ENCODE results near the gene AVPI1. TPM values are rescaled to one million over a fixed set of nuclear protein-coding genes. Genes with fewer than 3 reads are reported as not detected.

The AVPI1 gene
- total and polyA plus RNA-seq, 2 donors (not counting 3 experiments of a cell fraction or from before 2014, with no cell fraction given), result 2.4 to 3.7 TPM

DNA sequence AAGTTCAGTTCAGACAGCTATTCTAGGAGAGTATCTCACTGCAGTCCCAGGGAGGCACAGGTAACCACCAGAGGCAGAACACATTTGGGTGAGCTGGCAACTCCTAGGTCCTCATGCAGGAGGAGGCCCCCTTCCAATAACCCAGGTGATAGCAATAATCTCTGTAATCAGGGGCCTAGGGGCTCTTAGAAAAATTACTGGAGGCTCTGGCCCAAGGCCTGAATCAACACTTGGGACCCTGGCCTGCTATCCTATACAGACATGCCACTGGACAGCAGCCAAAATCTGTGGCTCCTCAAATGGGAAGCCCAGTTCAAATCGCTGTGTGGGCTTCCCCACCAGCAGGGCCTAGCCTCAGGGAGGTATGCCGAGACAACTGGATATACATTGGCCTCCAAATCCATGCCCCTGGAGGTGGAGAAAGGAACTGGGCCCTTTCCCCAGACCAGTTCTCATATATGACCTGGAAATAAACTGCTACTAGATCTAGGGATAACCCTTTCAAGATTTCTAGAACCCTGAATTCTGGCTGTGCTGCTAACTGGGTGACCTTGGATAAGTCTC, 1.6 kb downstream of the AVPI1 start:
- Histone ChIP-seq H3K27me3 (ENCODE audit: control insufficient read depth in 2 of 2, insufficient read depth in 2 of 2, low read length in 2 of 2) (no peaks in the 10 kb centered on the region), H3K36me3 (ENCODE audit: control insufficient read depth in 2 of 2, extremely low read depth in 1 of 2, insufficient read depth in 2 of 2, low read length in 2 of 2) (no peaks in the 10 kb centered on the region), H3K9me3 (replicated peaks; ENCODE audit: control insufficient read depth, insufficient read depth, low read length) (no peaks in the 10 kb centered on the region), H2AFZ (ENCODE audit: low read depth, low read length) (no peak overlapping the region), H4K20me1 (replicated peaks; ENCODE audit: control insufficient read depth, extremely low read depth, insufficient read depth, low read length) (no peaks in the 10 kb centered on the region), H3K9ac (replicated peaks; ENCODE audit: extremely low read depth, insufficient read depth, low read length) (no peak overlapping the region), H3K4me1 (ENCODE audit: control insufficient read depth, extremely low read depth, insufficient read depth, low read length) (peaks cover 16% of the 10 kb centered on the region), H3K4me2 (ENCODE audit: insufficient read depth, low read length) (no peak overlapping the region), H3K9me1 (replicated peaks; ENCODE audit: control insufficient read depth, extremely low read depth, insufficient read depth, low read length) (no peaks in the 10 kb centered on the region), H3K79me2 (ENCODE audit: control insufficient read depth, insufficient read depth, low read length) (no peaks in the 10 kb centered on the region), H3K4me3 (replicated peaks in 1 of 3; ENCODE audit: insufficient read depth in 1 of 3, low read depth in 1 of 3, low read length in 3 of 3) (no peak overlapping the region), H3K27ac (ENCODE audit: insufficient read depth, low read depth, low read length) (no peak overlapping the region)
- POLR2A ChIA-PET, result interaction anchor here (1.0 kb wide), 1 partner anchor 23 kb away, joined by 3 read pairs; no protein-coding TSS in a partner anchor
- DNase-seq (ENCODE audit: low read depth, low spot score), result peak; percentile 32
- dilution Hi-C loops (cut with MboI; ENCODE audit: extremely low pct_ligation_motif_present, low sequenced_read_pairs) (no loop called here), intact Hi-C loops (cut with micrococcal nuclease) (no loop called here)
- BruUV-seq (replicated peaks), result no TSS peak
- TF ChIP-seq, protein P1, sequence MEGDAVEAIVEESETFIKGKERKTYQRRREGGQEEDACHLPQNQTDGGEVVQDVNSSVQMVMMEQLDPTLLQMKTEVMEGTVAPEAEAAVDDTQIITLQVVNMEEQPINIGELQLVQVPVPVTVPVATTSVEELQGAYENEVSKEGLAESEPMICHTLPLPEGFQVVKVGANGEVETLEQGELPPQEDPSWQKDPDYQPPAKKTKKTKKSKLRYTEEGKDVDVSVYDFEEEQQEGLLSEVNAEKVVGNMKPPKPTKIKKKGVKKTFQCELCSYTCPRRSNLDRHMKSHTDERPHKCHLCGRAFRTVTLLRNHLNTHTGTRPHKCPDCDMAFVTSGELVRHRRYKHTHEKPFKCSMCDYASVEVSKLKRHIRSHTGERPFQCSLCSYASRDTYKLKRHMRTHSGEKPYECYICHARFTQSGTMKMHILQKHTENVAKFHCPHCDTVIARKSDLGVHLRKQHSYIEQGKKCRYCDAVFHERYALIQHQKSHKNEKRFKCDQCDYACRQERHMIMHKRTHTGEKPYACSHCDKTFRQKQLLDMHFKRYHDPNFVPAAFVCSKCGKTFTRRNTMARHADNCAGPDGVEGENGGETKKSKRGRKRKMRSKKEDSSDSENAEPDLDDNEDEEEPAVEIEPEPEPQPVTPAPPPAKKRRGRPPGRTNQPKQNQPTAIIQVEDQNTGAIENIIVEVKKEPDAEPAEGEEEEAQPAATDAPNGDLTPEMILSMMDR (IDR thresholded peaks at IDR 0.05; ENCODE audit: extremely low read depth in 1 of 2, insufficient read depth in 1 of 2, low read depth in 1 of 2, low read length in 2 of 2), result peak in 1 of 2 donors; percentile 37
- TF ChIP-seq, protein P2, sequence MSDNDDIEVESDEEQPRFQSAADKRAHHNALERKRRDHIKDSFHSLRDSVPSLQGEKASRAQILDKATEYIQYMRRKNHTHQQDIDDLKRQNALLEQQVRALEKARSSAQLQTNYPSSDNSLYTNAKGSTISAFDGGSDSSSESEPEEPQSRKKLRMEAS (IDR thresholded peaks at IDR 0.05; ENCODE audit: insufficient read depth, insufficient read length), result no peak
- CTCF ChIA-PET, result interaction anchor here (1.1 to 3.6 kb wide), 6 partner anchors 9 to 38 kb away, joined by 3 to 39 read pairs (median 14); no protein-coding TSS in a partner anchor
- FAIRE-seq, result no peak

DNA sequence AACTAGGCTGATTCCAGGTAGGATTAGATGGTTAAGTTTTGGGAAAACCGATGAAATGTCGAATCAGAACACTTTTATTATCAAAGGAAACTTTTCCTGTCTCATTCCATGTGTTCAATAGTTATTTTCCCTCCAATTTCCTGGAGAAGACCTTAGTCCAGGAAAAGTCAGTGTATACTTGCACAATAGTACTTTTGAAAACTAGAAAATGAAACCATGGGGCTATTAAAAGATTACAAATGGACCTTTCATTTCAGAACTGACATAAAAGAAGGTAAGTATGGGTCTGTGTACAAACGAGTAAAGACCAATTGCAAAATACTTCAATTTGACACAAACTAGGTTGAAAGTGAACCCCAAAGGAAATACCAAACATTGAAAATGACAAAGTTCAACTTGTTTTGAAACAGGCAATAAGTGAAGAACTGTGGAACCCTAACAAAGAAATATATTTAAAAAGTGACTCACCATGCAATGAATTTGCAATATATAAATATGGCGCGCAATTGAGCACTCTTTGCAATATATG, 2.1 kb downstream of the AVPI1 start:
- dilution Hi-C loops (cut with MboI; ENCODE audit: extremely low pct_ligation_motif_present, low sequenced_read_pairs), result no loop called here
- H3K4me2 ChIP-seq (ENCODE audit: insufficient read depth, low read length), result no peak overlapping the region
- POLR2A ChIA-PET, result no interaction called here
- CTCF ChIA-PET, result interaction anchor here (1.1 to 2.2 kb wide), 2 partner anchors 9 to 19 kb away, joined by 3 to 7 read pairs; no protein-coding TSS in a partner anchor
- H3K79me2 ChIP-seq (ENCODE audit: control insufficient read depth, insufficient read depth, low read length), result no peaks in the 10 kb centered on the region
- H2AFZ ChIP-seq (ENCODE audit: low read depth, low read length), result no peak overlapping the region
- H3K9ac ChIP-seq (replicated peaks; ENCODE audit: extremely low read depth, insufficient read depth, low read length), result no peak overlapping the region
- H3K4me3 ChIP-seq (replicated peaks in 1 of 3; ENCODE audit: insufficient read depth in 1 of 3, low read depth in 1 of 3, low read length in 3 of 3), result no peak overlapping the region
- DNase-seq (ENCODE audit: low read depth, low spot score) (no peak), FAIRE-seq (no peak)
- H3K36me3 ChIP-seq (ENCODE audit: control insufficient read depth in 2 of 2, extremely low read depth in 1 of 2, insufficient read depth in 2 of 2, low read length in 2 of 2), result no peaks in the 10 kb centered on the region
- no peaks in the 10 kb centered on the region for H3K9me1 ChIP-seq (replicated peaks; ENCODE audit: control insufficient read depth, extremely low read depth, insufficient read depth, low read length)
- H3K4me1 ChIP-seq (ENCODE audit: control insufficient read depth, extremely low read depth, insufficient read depth, low read length), result peaks cover 16% of the 10 kb centered on the region
- intact Hi-C loops (cut with micrococcal nuclease), result loop anchor here (1.0 kb wide), 1 partner anchor 113 kb away; the partner anchor contains the start of gene ANKRD2
- H3K27me3 ChIP-seq (ENCODE audit: control insufficient read depth in 2 of 2, insufficient read depth in 2 of 2, low read length in 2 of 2), result no peaks in the 10 kb centered on the region
- no TSS peak for BruUV-seq (replicated peaks)
- no peaks in the 10 kb centered on the region for H4K20me1 ChIP-seq (replicated peaks; ENCODE audit: control insufficient read depth, extremely low read depth, insufficient read depth, low read length)
- no peaks in the 10 kb centered on the region for H3K9me3 ChIP-seq (replicated peaks; ENCODE audit: control insufficient read depth, insufficient read depth, low read length)
- TF ChIP-seq POLR2A (IDR thresholded peaks at IDR 0.05; ENCODE audit: low read depth, low read length) (no peak), GATA2 (IDR thresholded peaks at IDR 0.05; ENCODE audit: insufficient read depth, insufficient read length, low read depth, low read length) (no peak), POLR2AphosphoS5 (IDR thresholded peaks at IDR 0.05; ENCODE audit: insufficient read depth, low read depth, low read length) (no peak), JUN (IDR thresholded peaks at IDR 0.05; ENCODE audit: borderline replicate concordance, insufficient read depth, insufficient read length, low read depth) (no peak), FOS (IDR thresholded peaks at IDR 0.05; ENCODE audit: borderline replicate concordance, insufficient read depth, low read length) (no peak), MYC (IDR thresholded peaks at IDR 0.05; ENCODE audit: low read depth, low read length) (no peak), EZH2 (IDR thresholded peaks at IDR 0.05; ENCODE audit: borderline replicate concordance, low read depth, low read length, severe bottlenecking) (no peak)
- TF ChIP-seq, protein P1 (IDR thresholded peaks at IDR 0.05; ENCODE audit: extremely low read depth in 1 of 2, insufficient read depth in 1 of 2, low read depth in 1 of 2, low read length in 2 of 2), result no peak
- TF ChIP-seq, protein P2 (IDR thresholded peaks at IDR 0.05; ENCODE audit: insufficient read depth, insufficient read length), result no peak
- H3K27ac ChIP-seq (ENCODE audit: insufficient read depth, low read depth, low read length), result no peak overlapping the region

Measured in endothelial cell of umbilical vein (primary cell).